GM23338 (cell line): ENCODE measurements around the gene AZGP1. TPM values are rescaled to one million over a fixed set of nuclear protein-coding genes. Genes with fewer than 3 reads are reported as not detected.
"Not testable (repeated sequence)": the region's sequence is repeated elsewhere in the genome, so short reads cannot be mapped to it uniquely, and the experiment has no call there.

Source experiments
- ATAC-seq: fragments of 200-7000 bp; cut with Tn5 transposase; 3 replicates; pipeline ENCODE4 v1.9.1; 2020
- DNase-seq: peaks from one replicate; pipeline ENCODE4 v3.0.0-alpha.2; 2015; ENCODE audit warnings: low spot score
- H2AFZ ChIP-seq: fragments of 200-600 bp; sonication (generic); 2 replicates; pipeline ENCODE4 v1.8.0; 2016; ENCODE audit warnings: antibody characterized with exemption, mild to moderate bottlenecking, moderate library complexity
- H3F3A ChIP-seq: fragments of 200-600 bp; sonication (generic); replicated peaks from 2 replicates; pipeline ENCODE4 v1.8.0; 2017; ENCODE audit warnings: antibody characterized with exemption, mixed run types, low read depth
- H3K27ac ChIP-seq: fragments of 200-600 bp; sonication (generic); 2 replicates; pipeline ENCODE4 v1.6.1; 2016; ENCODE audit warnings: low read depth
- H3K27me3 ChIP-seq: fragments of 200-600 bp; sonication (generic); 2 replicates; pipeline ENCODE4 v1.8.0; 2016; ENCODE audit warnings: mild to moderate bottlenecking, mixed run types, moderate library complexity; ENCODE audit not compliant: insufficient read depth
- H3K36me3 ChIP-seq: fragments of 200-600 bp; sonication (generic); 2 replicates; pipeline ENCODE4 v1.8.0; 2016; ENCODE audit warnings: mild to moderate bottlenecking; ENCODE audit not compliant: insufficient read depth
- H3K4me1 ChIP-seq: fragments of 200-600 bp; sonication (generic); 2 replicates; pipeline ENCODE4 v1.8.0; 2016; ENCODE audit warnings: mild to moderate bottlenecking, moderate library complexity; ENCODE audit not compliant: insufficient read depth
- H3K4me2 ChIP-seq: fragments of 200-600 bp; sonication (generic); 2 replicates; pipeline ENCODE4 v1.7.1; 2017; ENCODE audit warnings: mixed run types
- H3K4me3 ChIP-seq: fragments of 200-600 bp; sonication (generic); 2 replicates; pipeline ENCODE4 v1.6.1; 2016; ENCODE audit warnings: mixed run types
- H3K79me2 ChIP-seq: fragments of 200-600 bp; sonication (generic); replicated peaks from 2 replicates; pipeline ENCODE4 v1.8.0; 2017; ENCODE audit warnings: mild to moderate bottlenecking; ENCODE audit not compliant: insufficient read depth
- H3K9me2 ChIP-seq: fragments of 200-600 bp; sonication (generic); 2 replicates; pipeline ENCODE4 v1.8.0; 2017; ENCODE audit not compliant: insufficient read depth
- H4K20me1 ChIP-seq: fragments of 200-600 bp; sonication (generic); replicated peaks from 2 replicates; pipeline ENCODE4 v1.8.0; 2017; ENCODE audit warnings: mild to moderate bottlenecking; ENCODE audit not compliant: insufficient read depth
- H3K27ac Mint-ChIP-seq: 2 replicates; pipeline ENCODE4 v1.8.0; 2020; ENCODE audit warnings: inconsistent platforms, mild to moderate bottlenecking, moderate library complexity, mixed read lengths
- H3K27me3 Mint-ChIP-seq: 3 replicates; pipeline ENCODE4 v1.8.0; 2022; ENCODE audit warnings: low read depth, mild to moderate bottlenecking, moderate library complexity, mixed read lengths, inconsistent platforms; ENCODE audit not compliant: insufficient read depth, poor library complexity
- H3K36me3 Mint-ChIP-seq: 3 replicates; pipeline ENCODE4 v1.8.0; 2021; ENCODE audit warnings: low read depth, mild to moderate bottlenecking, inconsistent platforms, moderate library complexity, mixed read lengths
- H3K4me1 Mint-ChIP-seq: 3 replicates; pipeline ENCODE4 v1.8.0; 2020; ENCODE audit warnings: mild to moderate bottlenecking, inconsistent platforms, mixed read lengths
- H3K4me3 Mint-ChIP-seq: 3 replicates; pipeline ENCODE4 v1.8.0; 2021; ENCODE audit warnings: moderate library complexity, mild to moderate bottlenecking, inconsistent platforms, mixed read lengths
- H3K9me3 Mint-ChIP-seq: 3 replicates; pipeline ENCODE4 v1.8.0; 2020; ENCODE audit warnings: moderate library complexity, mild to moderate bottlenecking, inconsistent platforms, mixed read lengths
- EZH2 ChIP-seq: fragments of 200-600 bp; sonication (generic); IDR thresholded peaks from one replicate; pipeline ENCODE4 v1.8.0; 2017; ENCODE audit warnings: antibody characterized with exemption, mild to moderate bottlenecking, low read depth; ENCODE audit not compliant: unreplicated experiment
- EZH2phosphoT487 ChIP-seq: fragments of 200-600 bp; sonication (generic); IDR thresholded peaks from one replicate; pipeline ENCODE4 v1.8.1; 2018; ENCODE audit warnings: antibody characterized with exemption; ENCODE audit not compliant: unreplicated experiment
- NANOG ChIP-seq: IDR thresholded peaks from 2 replicates; pipeline ENCODE4 v1.6.1; 2016; ENCODE audit warnings: antibody characterized with exemption, borderline replicate concordance
- REST ChIP-seq: IDR thresholded peaks from one replicate; pipeline ENCODE4 v1.6.1; 2018; ENCODE audit warnings: antibody characterized with exemption; ENCODE audit not compliant: unreplicated experiment
- STAT1 ChIP-seq: IDR thresholded peaks from one replicate; pipeline ENCODE4 v1.6.1; 2016; ENCODE audit warnings: antibody characterized with exemption; ENCODE audit not compliant: unreplicated experiment
- polyA plus RNA-seq: library from polyadenylated mRNA; unstranded; fragments of >200 nt; fragmentation: Nextera tagmentation; extraction: Ambion mirVana; gene quantifications from 2 replicates; pipeline ENCODE4 v1.2.1, GENCODE V29; 2016
- total RNA-seq: library from RNA; depleted of rRNA; stranded (reverse); fragments of >200 nt; shearing (Covaris generic); gene quantifications from 2 replicates; pipeline ENCODE4 v1.2.3, GENCODE V29; 2014
- TF ChIP-seq, protein P1 (sequence below): fragments of 250-450 bp; sonication (Bioruptor Pico); IDR thresholded peaks from 2 replicates; pipeline ENCODE4 v1.5.0; 2020; ENCODE audit warnings: mild to moderate bottlenecking, moderate library complexity

AZGP1 gene
- total and polyA plus RNA-seq, 2 experiments from 2014 or later = 0.17 to 1.3 TPM

DNA sequence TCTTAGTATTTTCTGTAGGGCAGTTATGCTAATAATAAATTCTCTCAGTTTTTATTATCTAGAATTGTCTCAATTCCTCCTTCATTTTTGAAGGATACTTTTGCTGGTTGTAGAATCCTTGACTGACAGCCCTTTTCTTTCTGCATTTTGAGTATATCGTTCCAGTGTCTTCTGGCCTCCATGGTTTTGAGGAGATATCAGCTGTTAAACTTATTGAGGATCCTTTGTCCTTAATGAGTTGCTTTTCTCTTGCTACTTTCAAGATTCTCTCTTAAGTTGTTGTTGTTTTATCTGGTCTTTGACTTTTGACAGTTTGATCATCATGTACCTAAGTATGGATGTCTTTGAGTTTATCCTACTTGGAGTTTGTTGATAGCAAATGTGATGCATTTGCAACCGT, 37.5 kb downstream of the AZGP1 start (continued):
- TF ChIP-seq, protein P1, sequence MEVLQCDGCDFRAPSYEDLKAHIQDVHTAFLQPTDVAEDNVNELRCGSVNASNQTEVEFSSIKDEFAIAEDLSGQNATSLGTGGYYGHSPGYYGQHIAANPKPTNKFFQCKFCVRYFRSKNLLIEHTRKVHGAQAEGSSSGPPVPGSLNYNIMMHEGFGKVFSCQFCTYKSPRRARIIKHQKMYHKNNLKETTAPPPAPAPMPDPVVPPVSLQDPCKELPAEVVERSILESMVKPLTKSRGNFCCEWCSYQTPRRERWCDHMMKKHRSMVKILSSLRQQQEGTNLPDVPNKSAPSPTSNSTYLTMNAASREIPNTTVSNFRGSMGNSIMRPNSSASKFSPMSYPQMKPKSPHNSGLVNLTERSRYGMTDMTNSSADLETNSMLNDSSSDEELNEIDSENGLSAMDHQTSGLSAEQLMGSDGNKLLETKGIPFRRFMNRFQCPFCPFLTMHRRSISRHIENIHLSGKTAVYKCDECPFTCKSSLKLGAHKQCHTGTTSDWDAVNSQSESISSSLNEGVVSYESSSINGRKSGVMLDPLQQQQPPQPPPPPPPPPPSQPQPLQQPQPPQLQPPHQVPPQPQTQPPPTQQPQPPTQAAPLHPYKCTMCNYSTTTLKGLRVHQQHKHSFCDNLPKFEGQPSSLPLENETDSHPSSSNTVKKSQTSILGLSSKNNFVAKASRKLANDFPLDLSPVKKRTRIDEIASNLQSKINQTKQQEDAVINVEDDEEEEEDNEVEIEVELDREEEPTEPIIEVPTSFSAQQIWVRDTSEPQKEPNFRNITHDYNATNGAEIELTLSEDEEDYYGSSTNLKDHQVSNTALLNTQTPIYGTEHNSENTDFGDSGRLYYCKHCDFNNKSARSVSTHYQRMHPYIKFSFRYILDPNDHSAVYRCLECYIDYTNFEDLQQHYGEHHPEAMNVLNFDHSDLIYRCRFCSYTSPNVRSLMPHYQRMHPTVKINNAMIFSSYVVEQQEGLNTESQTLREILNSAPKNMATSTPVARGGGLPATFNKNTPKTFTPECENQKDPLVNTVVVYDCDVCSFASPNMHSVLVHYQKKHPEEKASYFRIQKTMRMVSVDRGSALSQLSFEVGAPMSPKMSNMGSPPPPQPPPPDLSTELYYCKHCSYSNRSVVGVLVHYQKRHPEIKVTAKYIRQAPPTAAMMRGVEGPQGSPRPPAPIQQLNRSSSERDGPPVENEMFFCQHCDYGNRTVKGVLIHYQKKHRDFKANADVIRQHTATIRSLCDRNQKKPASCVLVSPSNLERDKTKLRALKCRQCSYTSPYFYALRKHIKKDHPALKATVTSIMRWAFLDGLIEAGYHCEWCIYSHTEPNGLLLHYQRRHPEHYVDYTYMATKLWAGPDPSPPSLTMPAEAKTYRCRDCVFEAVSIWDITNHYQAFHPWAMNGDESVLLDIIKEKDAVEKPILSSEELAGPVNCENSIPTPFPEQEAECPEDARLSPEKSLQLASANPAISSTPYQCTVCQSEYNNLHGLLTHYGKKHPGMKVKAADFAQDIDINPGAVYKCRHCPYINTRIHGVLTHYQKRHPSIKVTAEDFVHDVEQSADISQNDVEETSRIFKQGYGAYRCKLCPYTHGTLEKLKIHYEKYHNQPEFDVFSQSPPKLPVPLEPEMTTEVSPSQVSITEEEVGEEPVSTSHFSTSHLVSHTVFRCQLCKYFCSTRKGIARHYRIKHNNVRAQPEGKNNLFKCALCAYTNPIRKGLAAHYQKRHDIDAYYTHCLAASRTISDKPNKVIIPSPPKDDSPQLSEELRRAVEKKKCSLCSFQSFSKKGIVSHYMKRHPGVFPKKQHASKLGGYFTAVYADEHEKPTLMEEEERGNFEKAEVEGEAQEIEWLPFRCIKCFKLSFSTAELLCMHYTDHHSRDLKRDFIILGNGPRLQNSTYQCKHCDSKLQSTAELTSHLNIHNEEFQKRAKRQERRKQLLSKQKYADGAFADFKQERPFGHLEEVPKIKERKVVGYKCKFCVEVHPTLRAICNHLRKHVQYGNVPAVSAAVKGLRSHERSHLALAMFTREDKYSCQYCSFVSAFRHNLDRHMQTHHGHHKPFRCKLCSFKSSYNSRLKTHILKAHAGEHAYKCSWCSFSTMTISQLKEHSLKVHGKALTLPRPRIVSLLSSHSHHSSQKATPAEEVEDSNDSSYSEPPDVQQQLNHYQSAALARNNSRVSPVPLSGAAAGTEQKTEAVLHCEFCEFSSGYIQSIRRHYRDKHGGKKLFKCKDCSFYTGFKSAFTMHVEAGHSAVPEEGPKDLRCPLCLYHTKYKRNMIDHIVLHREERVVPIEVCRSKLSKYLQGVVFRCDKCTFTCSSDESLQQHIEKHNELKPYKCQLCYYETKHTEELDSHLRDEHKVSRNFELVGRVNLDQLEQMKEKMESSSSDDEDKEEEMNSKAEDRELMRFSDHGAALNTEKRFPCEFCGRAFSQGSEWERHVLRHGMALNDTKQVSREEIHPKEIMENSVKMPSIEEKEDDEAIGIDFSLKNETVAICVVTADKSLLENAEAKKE (CRISPR knock-in tag) = no peak
- TF ChIP-seq NANOG (no peak), REST (no peak), EZH2phosphoT487 (no peak), EZH2 (no peak), STAT1 (no peak)

DNA sequence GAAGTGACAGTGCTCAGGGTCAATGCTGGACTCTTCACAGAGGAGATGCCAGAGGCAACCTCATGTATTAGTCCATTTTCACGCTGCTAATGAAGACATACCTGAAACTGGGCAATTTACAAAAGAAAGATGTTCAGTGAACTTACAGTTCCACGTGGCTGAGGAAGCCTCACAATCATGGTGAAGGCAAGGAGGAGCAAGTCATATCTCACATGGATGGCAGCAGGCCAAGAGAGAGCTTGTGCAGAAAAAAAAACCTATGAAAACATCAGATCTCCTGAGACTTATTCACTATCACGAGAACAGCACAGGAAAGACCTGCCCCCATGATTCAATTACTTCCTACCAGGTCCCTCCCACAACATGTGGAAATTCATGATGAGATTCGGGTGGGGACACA, 40.8 kb downstream of the AZGP1 start:
- ATAC-seq, H4K20me1 ChIP-seq, H3K27me3 ChIP-seq, H3K4me3 Mint-ChIP-seq, H3K36me3 ChIP-seq, H3K4me2 ChIP-seq, H3K27ac ChIP-seq, H2AFZ ChIP-seq, H3F3A ChIP-seq, H3K27me3 Mint-ChIP-seq, H3K79me2 ChIP-seq, H3K4me3 ChIP-seq, H3K27ac Mint-ChIP-seq, H3K4me1 ChIP-seq, DNase-seq: not testable (repeated sequence)
- Mint-ChIP-seq H3K9me3 (peaks cover 27% of the 10 kb centered on the region), H3K4me1 (peaks cover 15% of the 10 kb centered on the region), H3K36me3 (peaks cover 43% of the 10 kb centered on the region)
- H3K9me2 ChIP-seq = peaks cover 17% of the 10 kb centered on the region
